K562 (cell line): Measurements from ENCODE around the gene CUX1. TPM values are rescaled to one million over a fixed set of nuclear protein-coding genes. Genes with fewer than 3 reads are reported as not detected.
A peak's percentile ranks its signal among the peaks of the same experiment; 100 is the strongest.

Source experiments
- ATAC-seq: fragments of 200-7000 bp; cut with Tn5 transposase; 3 replicates; pipeline ENCODE4 v1.9.1; 2020; ENCODE audit warnings: moderate library complexity
- BruUV-seq: library from RNA; stranded (reverse); fragments of 400-500 nt; replicated peaks from 2 replicates; lab custom pipeline; 2021; lab: Mats Ljungman, UMichigan
- CTCF ChIA-PET: fragments of 300-600 bp; formaldehyde crosslinking; extraction: SDS; loops from one replicate; lab custom pipeline; 2021; ENCODE audit warnings: low intra/inter-chr PET ratio; lab: Yijun Ruan, JAX
- POLR2A ChIA-PET: fragments of 300-600, 350-650 bp; sonication (Branson Sonifier 250); formaldehyde crosslinking; extraction: SDS; loops from one replicate; lab custom pipeline; 2021; ENCODE audit warnings: antibody characterized with exemption, inconsistent platforms; lab: Yijun Ruan, JAX
- DNase-seq, 4 experiments: peaks; one replicate each; pipeline versions ENCODE4 v3.0.0 to v3.0.0-alpha.2; 2011 to 2018; ENCODE audit warnings: low spot score in 3 of 4, mixed read lengths in 3 of 4; ENCODE audit errors: extremely low read depth in 1 of 4
- FAIRE-seq: peaks from 2 replicates; lab custom pipeline; 2011; peaks lifted over from hg19 to GRCh38; lab: Jason Lieb, UNC
- H2AFZ ChIP-seq: 2 replicates; pipeline ENCODE4 v1.6.0; 2011; ENCODE audit warnings: low read depth, low read length, control low read depth, inconsistent platforms
- H3K27ac ChIP-seq: fragments of 200-600 bp; 3 replicates; pipeline ENCODE4 v1.8.0; 2011; ENCODE audit warnings: low read depth, mild to moderate bottlenecking, control low read depth, inconsistent platforms, low read length, moderate library complexity, mixed read lengths; ENCODE audit errors: extremely low read depth
- H3K27me3 ChIP-seq, 2 experiments: fragments of 300-600 bp in 1 of 2; 2 replicates in 1 of 2; 3 replicates in 1 of 2; pipeline versions ENCODE4 v1.6.0 to v1.8.0; 2011; ENCODE audit warnings: inconsistent platforms in 2 of 2, low read length in 2 of 2, mild to moderate bottlenecking in 1 of 2, mixed read lengths in 1 of 2, moderate library complexity in 1 of 2; ENCODE audit not compliant: control insufficient read depth in 2 of 2, insufficient read depth in 2 of 2
- H3K36me3 ChIP-seq: fragments of 300-600 bp; 3 replicates; pipeline ENCODE4 v1.8.0; 2011; ENCODE audit warnings: mild to moderate bottlenecking, low read length, inconsistent platforms; ENCODE audit not compliant: control insufficient read depth, insufficient read depth
- H3K4me1 ChIP-seq, 2 experiments: fragments of 200-600 bp in 1 of 2; replicated peaks in 1 of 2; 2 replicates in 1 of 2; 3 replicates in 1 of 2; pipeline versions ENCODE4 v1.5.1 to v1.8.0; 2011; ENCODE audit warnings: inconsistent platforms in 2 of 2, low read length in 2 of 2, mild to moderate bottlenecking in 1 of 2, mixed read lengths in 1 of 2, moderate library complexity in 1 of 2; ENCODE audit not compliant: control insufficient read depth in 2 of 2, insufficient read depth in 2 of 2
- H3K4me2 ChIP-seq: 2 replicates; pipeline ENCODE4 v1.6.1; 2011; ENCODE audit warnings: low read length, control low read depth, inconsistent platforms, mixed read lengths; ENCODE audit not compliant: insufficient read depth
- H3K4me3 ChIP-seq: fragments of 200-600 bp; sonication (generic), shearing (Covaris generic); 2 replicates; pipeline ENCODE4 v1.5.1; 2016; ENCODE audit warnings: control low read depth, inconsistent platforms
- H3K79me2 ChIP-seq: fragments of 200-600 bp; 3 replicates; pipeline ENCODE4 v1.8.0; 2011; ENCODE audit warnings: low read length, inconsistent platforms; ENCODE audit not compliant: control insufficient read depth, insufficient read depth
- H3K9ac ChIP-seq, 2 experiments: 2 replicates each; pipeline versions ENCODE4 v1.6.0 to v1.6.1; 2011; ENCODE audit warnings: low read depth in 2 of 2, low read length in 2 of 2, control low read depth in 1 of 2, inconsistent platforms in 1 of 2, mild to moderate bottlenecking in 1 of 2, mixed read lengths in 1 of 2; ENCODE audit not compliant: insufficient read depth in 1 of 2
- H3K9me1 ChIP-seq: one replicate; pipeline ENCODE4 v1.6.0; 2011; ENCODE audit warnings: inconsistent platforms, mild to moderate bottlenecking, low read length, moderate library complexity; ENCODE audit not compliant: control insufficient read depth, insufficient read depth
- H3K9me3 ChIP-seq: replicated peaks from 2 replicates; pipeline ENCODE4 v1.5.1; 2011; ENCODE audit warnings: low read depth, low read length, inconsistent platforms; ENCODE audit not compliant: control insufficient read depth, insufficient read depth
- H4K20me1 ChIP-seq: replicated peaks from 2 replicates; pipeline ENCODE4 v1.6.1; 2011; ENCODE audit warnings: low read length, inconsistent platforms, mixed read lengths; ENCODE audit not compliant: control insufficient read depth, insufficient read depth
- BRD4 ChIP-seq: fragments of 200-600 bp; sonication (generic); IDR thresholded peaks from 2 replicates; pipeline ENCODE4 v1.6.1; 2017; ENCODE audit warnings: inconsistent platforms
- CAMTA2 ChIP-seq: fragments of 250-450 bp; sonication (Bioruptor Pico); conservative IDR thresholded peaks from 2 replicates; pipeline ENCODE4 v1.5.1; 2022
- CEBPB ChIP-seq: fragments of 450-650 bp; IDR thresholded peaks from 2 replicates; pipeline ENCODE4 v1.6.1; 2016; ENCODE audit warnings: missing genetic modification characterization, missing compliant biosample characterization
- CEBPG ChIP-seq, 3 experiments: fragments of 200-800 bp in 1 of 3; sonication (Bioruptor generic) in 1 of 3; sonication (generic) in 1 of 3; formaldehyde crosslinking in 1 of 3; IDR thresholded peaks in 2 of 3; conservative IDR thresholded peaks in 1 of 3; 2 replicates each; pipeline versions ENCODE4 v1.6.1 to v1.8.0; 2016 to 2022; ENCODE audit warnings: missing compliant biosample characterization in 2 of 3, missing genetic modification characterization in 2 of 3, mild to moderate bottlenecking in 1 of 3, missing genetic modification reagents in 1 of 3
- EP300 ChIP-seq: IDR thresholded peaks from 2 replicates; pipeline ENCODE4 v1.6.1; 2012; ENCODE audit warnings: low read length, improper control_type of control experiment
- MAFF ChIP-seq: IDR thresholded peaks from 2 replicates; pipeline ENCODE4 v1.6.1; 2012; ENCODE audit warnings: low read length, improper control_type of control experiment
- SMARCA5 ChIP-seq: fragments of 450-650 bp; IDR thresholded peaks from 2 replicates; pipeline ENCODE4 v1.6.1; 2016
- SRSF1 ChIP-seq: fragments of 200-400 bp; formaldehyde crosslinking; IDR thresholded peaks from 2 replicates; pipeline ENCODE4 v1.6.1; 2017; ENCODE audit warnings: mild to moderate bottlenecking, low read depth, low read length, moderate library complexity
- TAF1 ChIP-seq: IDR thresholded peaks from 2 replicates; pipeline ENCODE4 v1.6.1; 2011; ENCODE audit warnings: mild to moderate bottlenecking, low read length, moderate library complexity; ENCODE audit not compliant: insufficient read depth, control insufficient read depth, severe bottlenecking; ENCODE audit errors: extremely low read depth
- TBP ChIP-seq: optimal IDR thresholded peaks from 2 replicates; pipeline ENCODE3; 2011; ENCODE audit warnings: low read depth, low read length, improper control_type of control experiment
- U2AF1 ChIP-seq: fragments of 200-400 bp; formaldehyde crosslinking; optimal IDR thresholded peaks from 2 replicates; pipeline ENCODE3; 2017; ENCODE audit warnings: mild to moderate bottlenecking, low read depth, low read length, moderate library complexity
- ZKSCAN3 ChIP-seq: fragments of 250-450 bp; sonication (Bioruptor Pico); IDR thresholded peaks from 2 replicates; pipeline ENCODE4 v1.4.0; 2020
- ZNF184 ChIP-seq: sonication (generic); formaldehyde crosslinking; IDR thresholded peaks from 2 replicates; pipeline ENCODE4 v1.5.0; 2020; ENCODE audit warnings: missing genetic modification reagents
- WGBS: fragments of 100-300 bp; shearing (Covaris generic); methylation state at CpG from one replicate; pipeline ENCODE4 v1.1.6; 2016; ENCODE audit warnings: low coverage, mixed read lengths; ENCODE audit not compliant: insufficient coverage; ENCODE audit errors: missing lambda C conversion rate; 5-methylcytosine and 5-hydroxymethylcytosine counted together
- in situ Hi-C: fragments of 300-500 bp; cut with MboI; formaldehyde crosslinking; loops from 4 replicates; pipeline ENCODE4 v1.15.0; 2018; ENCODE audit warnings: inconsistent platforms, mixed read lengths
- intact Hi-C: fragments of 100-400 bp; cut with micrococcal nuclease; formaldehyde crosslinking; loops from 2 replicates; pipeline ENCODE4 v1.14.2; 2022
- polyA plus RNA-seq, 8 experiments: library from polyadenylated mRNA; depleted of rRNA in 4 of 8; stranded (reverse) in 5 of 8; unstranded in 3 of 8; fragments of >200 nt; fragmentation: Nextera tagmentation in 2 of 8; fragmentation: Illumina TruSeq in 1 of 8; extraction: Ambion mirVana in 2 of 8; extraction: Trizol in 1 of 8; gene quantifications; 2 replicates each; pipeline versions ENCODE4 v1.2.1 to v1.2.3, GENCODE V29; 2011 to 2014; ENCODE audit warnings: inconsistent platforms in 1 of 8, missing spikeins in 1 of 8
- total RNA-seq, 7 experiments: library from RNA; depleted of rRNA in 6 of 7; stranded (reverse); fragments of >200 nt in 6 of 7; fragmentation: Illumina TruSeq in 2 of 7; extraction: Trizol in 2 of 7; gene quantifications; 2 replicates each; pipeline versions ENCODE4 v1.2.1 to v1.2.3, GENCODE V29; 2011 to 2021; ENCODE audit warnings: low replicate concordance in 1 of 7
- TF ChIP-seq, protein P1 (sequence below): sonication (generic); formaldehyde crosslinking; IDR thresholded peaks from 2 replicates; pipeline ENCODE4 v1.8.0; 2022; ENCODE audit warnings: mild to moderate bottlenecking, missing genetic modification reagents
- TF ChIP-seq, protein P2 (sequence below): sonication (generic); formaldehyde crosslinking; IDR thresholded peaks from 2 replicates; pipeline ENCODE4 v1.8.1; 2023; ENCODE audit warnings: mild to moderate bottlenecking, missing genetic modification reagents

The CUX1 gene
- total and polyA plus RNA-seq, 9 of the 15 experiments (the other 6 are each of a cell fraction or from before 2014, with no cell fraction given) = 3.6 to 55.3 (median 25.2) TPM

DNA sequence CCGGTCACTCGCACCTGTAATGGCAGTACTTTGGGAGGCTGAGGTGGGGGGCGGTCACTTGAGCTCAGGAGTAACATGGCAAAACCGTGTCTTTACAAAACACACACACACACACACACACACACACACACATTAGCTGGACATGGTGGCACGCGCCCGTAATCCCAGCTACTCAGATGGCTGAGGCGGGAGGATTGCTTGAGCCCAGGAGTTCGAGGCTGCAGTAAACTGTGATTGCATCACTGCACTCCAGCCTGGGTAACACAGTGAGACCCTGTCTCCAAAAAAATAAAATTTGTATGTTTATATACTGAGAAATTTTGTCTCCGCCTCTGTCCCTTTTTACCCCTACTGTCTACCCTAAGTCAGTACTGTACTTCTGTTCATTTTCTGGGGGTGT lies 86.6 kb downstream of the CUX1 start (continued):
- TF ChIP-seq CEBPG (CRISPR knock-in tag; IDR thresholded peaks at IDR 0.05) (peak; percentile 63), CEBPG (tag; conservative IDR thresholded peaks at IDR 0.05 in 1 of 2, IDR thresholded peaks at IDR 0.05 in 1 of 2) (peak in 1 of 2 experiments; percentile 83; a peak in 3 of 4 replicates), EP300 (no peak), CAMTA2 (CRISPR knock-in tag) (no peak), CEBPB (tag) (peak; percentile 74), SMARCA5 (peak; percentile 24; the same call in 1 of the 2 replicates)
- TF ChIP-seq, protein P1, sequence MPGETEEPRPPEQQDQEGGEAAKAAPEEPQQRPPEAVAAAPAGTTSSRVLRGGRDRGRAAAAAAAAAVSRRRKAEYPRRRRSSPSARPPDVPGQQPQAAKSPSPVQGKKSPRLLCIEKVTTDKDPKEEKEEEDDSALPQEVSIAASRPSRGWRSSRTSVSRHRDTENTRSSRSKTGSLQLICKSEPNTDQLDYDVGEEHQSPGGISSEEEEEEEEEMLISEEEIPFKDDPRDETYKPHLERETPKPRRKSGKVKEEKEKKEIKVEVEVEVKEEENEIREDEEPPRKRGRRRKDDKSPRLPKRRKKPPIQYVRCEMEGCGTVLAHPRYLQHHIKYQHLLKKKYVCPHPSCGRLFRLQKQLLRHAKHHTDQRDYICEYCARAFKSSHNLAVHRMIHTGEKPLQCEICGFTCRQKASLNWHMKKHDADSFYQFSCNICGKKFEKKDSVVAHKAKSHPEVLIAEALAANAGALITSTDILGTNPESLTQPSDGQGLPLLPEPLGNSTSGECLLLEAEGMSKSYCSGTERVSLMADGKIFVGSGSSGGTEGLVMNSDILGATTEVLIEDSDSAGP (CRISPR knock-in tag) = no peak
- TF ChIP-seq, all 486 proteins: peak for 5

DNA sequence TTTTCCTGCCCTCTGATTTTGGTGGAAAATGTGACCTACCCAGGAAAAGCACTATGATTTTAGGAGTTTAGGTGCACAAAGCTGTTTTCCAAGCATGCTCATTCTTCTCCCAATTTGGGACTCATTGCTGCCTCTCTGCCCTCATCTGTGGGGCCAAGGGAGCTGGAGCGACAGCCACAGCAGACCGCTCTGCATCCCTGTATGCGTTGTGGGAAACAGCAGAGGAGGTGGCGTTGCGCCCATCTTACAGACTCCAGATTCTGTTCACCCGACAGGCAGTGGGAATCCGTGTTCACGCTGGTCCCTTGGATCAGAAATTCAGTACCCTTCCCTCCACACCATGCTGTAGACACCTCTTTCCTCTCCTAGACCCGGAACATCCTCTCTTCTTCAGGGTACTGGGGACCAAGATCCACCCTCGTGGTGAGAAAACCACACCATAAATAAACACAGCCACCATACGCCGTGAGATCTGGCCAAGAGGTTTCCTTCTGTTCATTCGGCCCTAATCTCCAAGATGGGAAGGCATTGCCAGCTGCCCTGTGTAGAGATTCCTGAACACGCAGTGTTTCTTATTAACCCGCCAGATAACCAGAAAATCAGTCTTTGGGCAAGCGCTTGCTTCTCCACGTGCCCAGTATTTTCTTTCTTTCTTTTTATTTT lies 87.9 kb downstream of the CUX1 start:
- 95% methylated on average over 17 of the region's 17 CpGs for WGBS
- no peak for DNase-seq
- peaks cover 80% of the 10 kb centered on the region for H3K79me2 ChIP-seq
- H2AFZ ChIP-seq = no peak overlapping the region
- intact Hi-C loops (no loop called here), in situ Hi-C loops (no loop called here)
- no peaks in the 10 kb centered on the region for H3K9me1 ChIP-seq
- peak overlapping the region in 1 of 2 experiments; percentile 67; a peak in 1 of 4 replicates for H3K9ac ChIP-seq
- peaks cover 4% of the 10 kb centered on the region; the same call in 1 of the 2 replicates for H4K20me1 ChIP-seq
- no TSS peak for BruUV-seq
- no peaks in the 10 kb centered on the region for H3K9me3 ChIP-seq
- H3K4me3 ChIP-seq = no peak overlapping the region
- ChIA-PET CTCF (no interaction called here), POLR2A (no interaction called here)
- no peaks in the 10 kb centered on the region for H3K36me3 ChIP-seq
- no peak overlapping the region for H3K27ac ChIP-seq
- FAIRE-seq = no peak
- no peaks in the 10 kb centered on the region for H3K27me3 ChIP-seq
- no peak overlapping the region for H3K4me2 ChIP-seq
- ATAC-seq = no peak
- peaks cover 24 to 29% of the 10 kb centered on the region in 2 experiments for H3K4me1 ChIP-seq
- TF ChIP-seq MAFF = no peak
- no peak for TF ChIP-seq CEBPB (tag)
- TF ChIP-seq ZKSCAN3 = no peak
- no peak for TF ChIP-seq BRD4
- TF ChIP-seq TBP = no peak
- no peak for TF ChIP-seq SRSF1
- TF ChIP-seq TAF1 = no peak
- no peak for TF ChIP-seq U2AF1
- no peak for TF ChIP-seq ZNF184
- TF ChIP-seq, protein P2, sequence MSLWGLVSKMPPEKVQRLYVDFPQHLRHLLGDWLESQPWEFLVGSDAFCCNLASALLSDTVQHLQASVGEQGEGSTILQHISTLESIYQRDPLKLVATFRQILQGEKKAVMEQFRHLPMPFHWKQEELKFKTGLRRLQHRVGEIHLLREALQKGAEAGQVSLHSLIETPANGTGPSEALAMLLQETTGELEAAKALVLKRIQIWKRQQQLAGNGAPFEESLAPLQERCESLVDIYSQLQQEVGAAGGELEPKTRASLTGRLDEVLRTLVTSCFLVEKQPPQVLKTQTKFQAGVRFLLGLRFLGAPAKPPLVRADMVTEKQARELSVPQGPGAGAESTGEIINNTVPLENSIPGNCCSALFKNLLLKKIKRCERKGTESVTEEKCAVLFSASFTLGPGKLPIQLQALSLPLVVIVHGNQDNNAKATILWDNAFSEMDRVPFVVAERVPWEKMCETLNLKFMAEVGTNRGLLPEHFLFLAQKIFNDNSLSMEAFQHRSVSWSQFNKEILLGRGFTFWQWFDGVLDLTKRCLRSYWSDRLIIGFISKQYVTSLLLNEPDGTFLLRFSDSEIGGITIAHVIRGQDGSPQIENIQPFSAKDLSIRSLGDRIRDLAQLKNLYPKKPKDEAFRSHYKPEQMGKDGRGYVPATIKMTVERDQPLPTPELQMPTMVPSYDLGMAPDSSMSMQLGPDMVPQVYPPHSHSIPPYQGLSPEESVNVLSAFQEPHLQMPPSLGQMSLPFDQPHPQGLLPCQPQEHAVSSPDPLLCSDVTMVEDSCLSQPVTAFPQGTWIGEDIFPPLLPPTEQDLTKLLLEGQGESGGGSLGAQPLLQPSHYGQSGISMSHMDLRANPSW (CRISPR knock-in tag) = no peak
